GM23248 (cell line): ENCODE results near the gene NFYA. TPM values are rescaled to one million over a fixed set of nuclear protein-coding genes. Genes with fewer than 3 reads are reported as not detected.

Experiments
- DNase-seq: peaks from one replicate; pipeline ENCODE4 v3.0.0-alpha.2; 2015
- H2AFZ ChIP-seq: fragments of 200-600 bp; sonication (generic); 2 replicates; pipeline ENCODE4 v1.6.1; 2016; ENCODE audit warnings: antibody characterized with exemption
- H3F3A ChIP-seq: fragments of 200-600 bp; sonication (generic); 2 replicates; pipeline ENCODE4 v1.6.1; 2016; ENCODE audit warnings: mild to moderate bottlenecking, antibody characterized with exemption, mixed run types; ENCODE audit not compliant: insufficient read depth
- H3K27ac ChIP-seq: fragments of 200-600 bp; sonication (generic); 2 replicates; pipeline ENCODE4 v1.5.1; 2016; ENCODE audit warnings: mild to moderate bottlenecking
- H3K27me3 ChIP-seq: fragments of 200-600 bp; sonication (generic); replicated peaks from 2 replicates; pipeline ENCODE4 v1.6.1; 2016; ENCODE audit warnings: mild to moderate bottlenecking; ENCODE audit not compliant: insufficient read depth
- H3K36me3 ChIP-seq: fragments of 200-600 bp; sonication (generic); 2 replicates; pipeline ENCODE4 v1.6.1; 2016; ENCODE audit warnings: low read depth, mild to moderate bottlenecking
- H3K4me1 ChIP-seq: fragments of 200-600 bp; sonication (generic); 2 replicates; pipeline ENCODE4 v1.6.1; 2016; ENCODE audit warnings: mild to moderate bottlenecking; ENCODE audit not compliant: insufficient read depth
- H3K4me2 ChIP-seq: fragments of 200-600 bp; sonication (generic); one replicate; pipeline ENCODE4 v1.6.1; 2016; ENCODE audit warnings: mild to moderate bottlenecking; ENCODE audit not compliant: unreplicated experiment
- H3K4me3 ChIP-seq: fragments of 200-600 bp; sonication (generic); 2 replicates; pipeline ENCODE4 v1.5.1; 2016; ENCODE audit warnings: mild to moderate bottlenecking
- H3K79me2 ChIP-seq: fragments of 200-600 bp; sonication (generic); 2 replicates; pipeline ENCODE4 v1.6.1; 2016; ENCODE audit warnings: mild to moderate bottlenecking; ENCODE audit not compliant: insufficient read depth
- H3K9ac ChIP-seq: fragments of 200-600 bp; sonication (generic); 2 replicates; pipeline ENCODE4 v1.6.1; 2016; ENCODE audit warnings: mild to moderate bottlenecking
- H3K9me2 ChIP-seq: fragments of 200-600 bp; sonication (generic); 2 replicates; pipeline ENCODE4 v1.6.1; 2016; ENCODE audit warnings: mixed run types, mild to moderate bottlenecking, moderate library complexity; ENCODE audit not compliant: insufficient read depth
- H3K9me3 ChIP-seq: fragments of 200-600 bp; sonication (generic); one replicate; pipeline ENCODE4 v1.6.1; 2017; ENCODE audit warnings: low read depth
- H4K20me1 ChIP-seq: fragments of 200-600 bp; sonication (generic); 2 replicates; pipeline ENCODE4 v1.6.0; 2016; ENCODE audit not compliant: insufficient read depth
- EZH2 ChIP-seq: fragments of 200-600 bp; sonication (generic); IDR thresholded peaks from 2 replicates; pipeline ENCODE4 v1.6.1; 2018; ENCODE audit warnings: antibody characterized with exemption, mild to moderate bottlenecking; ENCODE audit not compliant: insufficient read depth, poor library complexity, severe bottlenecking
- EZH2phosphoT487 ChIP-seq: fragments of 200-600 bp; sonication (generic); IDR thresholded peaks from 2 replicates; pipeline ENCODE4 v1.6.1; 2018; ENCODE audit warnings: antibody characterized with exemption, moderate library complexity, mild to moderate bottlenecking, low read depth; ENCODE audit not compliant: insufficient read depth
- WGBS, 2 experiments: methylation state at CpG; one replicate each; pipeline ENCODE4 v1.1.6; 2015 to 2017; ENCODE audit warnings: low lambda C conversion rate in 2 of 2, low coverage in 1 of 2; ENCODE audit errors: missing lambda C conversion rate in 2 of 2; 5-methylcytosine and 5-hydroxymethylcytosine counted together
- in situ Hi-C: fragments of 300-500 bp; cut with MboI; formaldehyde crosslinking; loops from 2 replicates; pipeline ENCODE4 v1.15.0; 2020
- polyA plus RNA-seq: library from polyadenylated mRNA; unstranded; fragments of >200 nt; fragmentation: Nextera tagmentation; extraction: Ambion mirVana; gene quantifications from 2 replicates; pipeline ENCODE4 v1.2.1, GENCODE V29; 2016
- total RNA-seq: library from RNA; depleted of rRNA; stranded (reverse); fragments of >200 nt; shearing (Covaris generic); gene quantifications from 2 replicates; pipeline ENCODE4 v1.2.3, GENCODE V29; 2014

NFYA gene
- total and polyA plus RNA-seq, 2 experiments from 2014 or later, result 8.8 to 9.4 TPM

GRCh38 chr6:41122918-41123317 lies 50.1 kb downstream of the NFYA start:
- no peak for DNase-seq
- no peak for TF ChIP-seq EZH2phosphoT487
- TF ChIP-seq EZH2, result no peak
- no peaks in the 10 kb centered on the region for H3K27me3 ChIP-seq
- H3K79me2 ChIP-seq, result no peaks in the 10 kb centered on the region
- H3K27ac ChIP-seq, result no peak overlapping the region
- no peaks in the 10 kb centered on the region for H3K9me3 ChIP-seq
- 60 to 90% methylated on average over 1 of the region's 1 CpG for WGBS, 2 experiments
- H3K9ac ChIP-seq, result no peak overlapping the region
- H3F3A ChIP-seq, result no peaks in the 10 kb centered on the region
- no peak overlapping the region for H2AFZ ChIP-seq
- in situ Hi-C loops, result no loop called here
- H3K4me3 ChIP-seq, result no peak overlapping the region
- no peak overlapping the region for H3K4me2 ChIP-seq
- no peaks in the 10 kb centered on the region for H3K4me1 ChIP-seq
- H3K36me3 ChIP-seq, result no peaks in the 10 kb centered on the region
- no peaks in the 10 kb centered on the region for H4K20me1 ChIP-seq
- no peaks in the 10 kb centered on the region for H3K9me2 ChIP-seq

DNA sequence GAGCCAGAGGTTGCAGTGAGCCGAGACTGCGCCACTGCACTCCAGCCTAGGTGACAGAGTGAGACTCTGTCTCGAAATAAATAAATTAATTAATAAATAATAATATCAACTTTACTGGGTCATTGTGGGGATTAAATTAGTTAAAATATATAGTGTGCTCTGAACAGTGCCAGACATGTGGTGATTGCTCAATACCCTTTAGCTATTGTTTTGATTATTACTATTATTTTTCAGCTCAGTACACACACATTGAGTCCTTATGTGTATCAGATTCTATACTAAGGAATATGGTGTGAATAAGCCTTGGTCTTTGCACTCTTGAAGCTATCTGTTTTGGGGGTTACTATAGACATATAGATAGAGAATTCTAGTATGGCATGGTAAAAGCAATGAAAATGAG lies 52.5 kb downstream of the NFYA start:
- H3K27ac ChIP-seq, result no peak overlapping the region
- H3F3A ChIP-seq, result no peaks in the 10 kb centered on the region
- H3K9me2 ChIP-seq, result no peaks in the 10 kb centered on the region
- no peaks in the 10 kb centered on the region for H3K36me3 ChIP-seq
- H3K4me1 ChIP-seq, result no peaks in the 10 kb centered on the region
- no peak for TF ChIP-seq EZH2phosphoT487
- no peak for TF ChIP-seq EZH2
- no peak overlapping the region for H3K9ac ChIP-seq
- no peak overlapping the region for H2AFZ ChIP-seq
- no peaks in the 10 kb centered on the region for H4K20me1 ChIP-seq
- no peaks in the 10 kb centered on the region for H3K27me3 ChIP-seq
- H3K9me3 ChIP-seq, result no peaks in the 10 kb centered on the region
- H3K79me2 ChIP-seq, result no peaks in the 10 kb centered on the region
- H3K4me2 ChIP-seq, result no peak overlapping the region
- H3K4me3 ChIP-seq, result no peak overlapping the region
- DNase-seq, result no peak
- in situ Hi-C loops, result no loop called here
- 69 to 95% methylated on average over 3 of the region's 3 CpGs for WGBS, 2 experiments

DNA sequence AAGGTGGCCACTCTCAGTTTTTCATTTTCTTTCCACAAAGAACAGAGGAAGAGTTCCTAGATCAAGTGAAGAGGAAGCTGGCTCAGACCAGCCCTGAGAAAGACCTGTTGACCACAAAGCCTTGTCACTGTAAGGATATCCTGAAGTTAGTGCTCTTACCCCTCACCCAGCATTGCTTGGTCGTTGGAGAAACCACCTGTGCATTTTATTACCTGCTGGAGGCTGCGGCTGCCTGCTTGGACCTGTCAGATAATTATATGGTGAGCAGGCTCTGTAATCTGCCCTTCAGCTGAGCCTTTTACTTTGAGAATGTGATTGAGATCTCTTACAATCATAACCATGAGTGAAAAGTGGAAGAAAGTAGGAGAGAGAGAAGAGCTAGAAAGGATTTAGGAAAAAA lies 59.5 kb downstream of the NFYA start:
- no peak for DNase-seq
- H3K9me3 ChIP-seq, result no peaks in the 10 kb centered on the region
- no peak overlapping the region for H2AFZ ChIP-seq
- no peak overlapping the region for H3K9ac ChIP-seq
- 34 to 41% methylated on average over 2 of the region's 2 CpGs for WGBS, 2 experiments
- no peaks in the 10 kb centered on the region for H3F3A ChIP-seq
- no peaks in the 10 kb centered on the region for H3K9me2 ChIP-seq
- no peaks in the 10 kb centered on the region for H4K20me1 ChIP-seq
- H3K4me1 ChIP-seq, result no peaks in the 10 kb centered on the region
- no peak overlapping the region for H3K4me3 ChIP-seq
- no peaks in the 10 kb centered on the region; the same call in 1 of the 2 replicates for H3K36me3 ChIP-seq
- in situ Hi-C loops, result no loop called here
- H3K27me3 ChIP-seq, result no peaks in the 10 kb centered on the region
- no peak overlapping the region for H3K4me2 ChIP-seq
- H3K79me2 ChIP-seq, result no peaks in the 10 kb centered on the region
- no peak for TF ChIP-seq EZH2phosphoT487
- no peak for TF ChIP-seq EZH2
- H3K27ac ChIP-seq, result no peak overlapping the region

DNA sequence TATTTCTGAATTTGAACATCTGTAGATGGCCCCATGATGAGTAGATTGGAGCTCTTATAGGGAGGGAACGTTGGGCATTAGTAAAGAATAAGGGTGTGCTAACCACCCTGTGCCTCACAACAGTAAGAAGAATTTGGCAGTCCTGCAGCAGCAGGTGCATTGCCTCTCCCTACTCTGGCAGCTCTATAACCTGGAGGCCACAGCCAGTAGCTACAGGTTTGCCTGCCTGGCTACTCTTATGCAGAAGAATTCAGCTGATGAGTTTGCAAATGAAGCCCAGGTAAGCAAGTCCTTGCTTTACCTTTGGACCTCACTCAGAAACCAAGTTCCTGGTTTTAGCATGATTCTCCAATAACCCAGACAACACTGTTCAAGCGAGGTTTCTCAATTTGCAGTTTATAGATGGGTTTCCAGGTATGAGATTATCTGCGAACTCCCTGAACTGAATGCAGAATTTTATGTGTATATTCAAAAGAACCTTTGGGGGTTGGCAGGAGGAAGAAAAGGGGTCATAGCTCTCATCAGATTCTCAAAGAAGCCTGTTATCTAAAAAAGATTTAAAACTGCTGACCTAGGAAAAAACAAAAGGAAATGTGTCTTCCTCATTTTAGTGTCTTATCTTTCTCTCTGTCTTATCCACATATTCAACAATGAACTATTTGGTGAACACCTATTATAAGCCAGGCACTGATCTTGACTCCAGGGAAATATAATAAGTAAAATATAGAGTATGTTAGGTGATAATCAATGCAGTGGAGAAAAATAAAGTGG lies 62.5 kb downstream of the NFYA start:
- no peak for DNase-seq
- H3F3A ChIP-seq, result no peaks in the 10 kb centered on the region
- WGBS, 2 experiments, result 79 to 80% methylated on average over 3 of the region's 3 CpGs
- no peak overlapping the region for H3K27ac ChIP-seq
- in situ Hi-C loops, result no loop called here
- no peaks in the 10 kb centered on the region for H3K9me3 ChIP-seq
- H4K20me1 ChIP-seq, result no peaks in the 10 kb centered on the region
- H3K9me2 ChIP-seq, result no peaks in the 10 kb centered on the region
- no peaks in the 10 kb centered on the region for H3K79me2 ChIP-seq
- no peak overlapping the region for H3K4me3 ChIP-seq
- H3K36me3 ChIP-seq, result no peaks in the 10 kb centered on the region; the same call in 1 of the 2 replicates
- no peak overlapping the region for H2AFZ ChIP-seq
- H3K4me2 ChIP-seq, result no peak overlapping the region
- H3K27me3 ChIP-seq, result no peaks in the 10 kb centered on the region
- no peak overlapping the region for H3K9ac ChIP-seq
- TF ChIP-seq EZH2, result no peak
- TF ChIP-seq EZH2phosphoT487, result no peak
- no peaks in the 10 kb centered on the region for H3K4me1 ChIP-seq
